Skeletal muscle satellite cell (primary cell): Measurements from ENCODE around the gene SLC5A6. TPM values are rescaled to one million over a fixed set of nuclear protein-coding genes. Genes with fewer than 3 reads are reported as not detected.

ENCODE experiments used
- H3K27me3 ChIP-seq: 2 replicates; pipeline ENCODE4 v1.7.0; 2013; ENCODE audit warnings: low read length; ENCODE audit not compliant: control insufficient read depth, insufficient read depth
- H3K36me3 ChIP-seq: 2 replicates; pipeline ENCODE4 v1.7.0; 2013; ENCODE audit warnings: mild to moderate bottlenecking, control low read depth, low read length; ENCODE audit not compliant: insufficient read depth
- H3K4me1 ChIP-seq: 2 replicates; pipeline ENCODE4 v1.7.0; 2013; ENCODE audit warnings: low read length; ENCODE audit not compliant: control insufficient read depth, insufficient read depth
- H3K4me2 ChIP-seq: 2 replicates; pipeline ENCODE4 v1.7.0; 2013; ENCODE audit warnings: mild to moderate bottlenecking, low read length
- H3K4me3 ChIP-seq: 2 replicates; pipeline ENCODE4 v1.7.0; 2013; ENCODE audit warnings: low read length
- H3K9ac ChIP-seq: 2 replicates; pipeline ENCODE4 v1.7.0; 2013; ENCODE audit warnings: mild to moderate bottlenecking, low read depth, low read length, moderate library complexity
- H3K9me3 ChIP-seq: replicated peaks from 2 replicates; pipeline ENCODE4 v1.7.0; 2013; ENCODE audit warnings: mild to moderate bottlenecking, control low read depth, low read length
- total RNA-seq: library from RNA; depleted of rRNA; stranded (reverse); fragments of >200 nt; gene quantifications from 2 replicates; pipeline ENCODE4 v1.2.3, GENCODE V29; 2012; rRNA removed

Gene SLC5A6
- 27.1 and 43.7 TPM in 2 replicates for total RNA-seq

GRCh38 chr2:27211943-27212625 lies at the start of gene SLC5A6, which contains the start of gene ATRAID:
Gene SLC5A6 (minus strand): TSS chr2:27212268. CDS start chr2:27207650, 4,618 bp downstream.
Gene ATRAID (plus strand): TSS chr2:27212041. CDS start chr2:27212369, 328 bp downstream.
- peaks cover 25% of the 10 kb centered on the region for H3K36me3 ChIP-seq
- peak within 1 kb of the TSS; percentile 91 for H3K4me3 ChIP-seq
- H3K9ac ChIP-seq = peak within 1 kb of the TSS; percentile 98
- peaks cover 16% of the 10 kb centered on the region for H3K4me1 ChIP-seq
- peak within 1 kb of the TSS; percentile 81 for H3K4me2 ChIP-seq
- no peaks in the 10 kb centered on the region for H3K27me3 ChIP-seq
- no peaks in the 10 kb centered on the region for H3K9me3 ChIP-seq

DNA sequence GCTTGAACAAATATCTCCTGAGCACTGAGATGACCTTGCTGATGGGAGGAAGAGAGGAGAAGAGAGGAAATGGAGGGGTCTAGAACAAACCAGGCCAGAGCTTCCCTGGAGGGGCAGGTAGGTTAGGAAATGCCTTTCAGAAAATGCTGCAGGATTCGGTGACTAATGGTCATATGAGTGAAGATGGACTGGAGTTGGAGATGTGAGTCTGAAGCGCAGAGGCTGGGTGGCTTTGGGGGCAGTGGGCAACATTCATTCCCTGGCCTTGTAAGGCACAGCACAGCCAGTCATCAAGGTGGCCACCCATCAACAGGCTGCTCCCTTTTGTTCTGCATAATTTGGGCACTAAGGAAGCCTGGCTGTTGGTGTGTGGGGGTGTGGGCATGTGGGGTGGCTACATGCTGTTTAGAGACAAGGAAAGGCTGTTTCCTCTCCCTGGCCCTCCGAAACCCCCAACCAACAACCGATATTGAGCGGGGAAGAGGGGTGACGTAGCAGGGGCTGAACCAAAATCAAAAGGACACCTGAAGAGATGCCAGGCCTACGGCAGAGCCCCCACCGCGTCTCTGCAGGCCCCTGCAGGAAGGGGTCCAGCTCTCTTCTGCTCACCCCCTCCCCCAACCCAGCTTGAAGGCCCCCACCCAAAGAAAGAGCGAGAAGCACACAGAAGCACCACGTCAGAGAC lies 49.3 kb upstream of the SLC5A6 start:
- Histone ChIP-seq H3K4me3 (no peak overlapping the region), H3K36me3 (no peaks in the 10 kb centered on the region), H3K4me1 (peaks cover 35% of the 10 kb centered on the region), H3K9me3 (no peaks in the 10 kb centered on the region), H3K27me3 (peaks cover 79% of the 10 kb centered on the region), H3K4me2 (no peak overlapping the region), H3K9ac (no peak overlapping the region)

- no peak overlapping the region for H3K9ac ChIP-seq
These were observed 46.0 kb upstream of the SLC5A6 start for GRCh38 chr2:27258051-27258450.

DNA sequence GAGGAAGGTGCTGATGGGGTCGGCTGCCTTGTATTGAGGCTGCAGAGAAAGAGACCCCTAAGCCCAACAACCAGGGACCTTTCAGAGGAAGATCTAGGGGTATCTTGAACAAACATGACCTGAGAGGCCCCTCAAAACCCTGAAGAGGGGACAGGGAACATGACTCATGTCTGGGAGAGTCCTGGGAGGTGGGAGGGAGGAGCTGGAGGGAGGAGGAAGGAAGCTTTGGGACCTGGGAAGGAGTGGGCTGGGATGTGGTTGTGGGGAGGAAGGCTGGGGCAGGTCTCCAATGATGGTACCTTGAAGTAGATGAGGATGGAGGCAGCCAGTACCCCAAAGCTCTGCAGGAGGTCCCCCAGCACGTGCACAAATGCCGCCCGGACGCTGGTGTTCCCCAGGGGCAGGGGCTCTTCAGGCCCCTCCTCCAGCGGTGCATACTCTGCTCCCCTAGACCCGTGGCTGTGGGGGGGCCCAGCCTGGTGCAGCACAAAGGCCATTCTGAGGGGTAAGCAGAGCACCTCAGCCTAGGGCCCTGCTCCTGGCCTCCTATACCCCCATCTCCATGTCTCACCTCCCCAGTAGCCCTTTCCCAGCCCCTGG lies 44.9 kb upstream of the SLC5A6 start:
- no peak overlapping the region for H3K9ac ChIP-seq
- no peaks in the 10 kb centered on the region for H3K36me3 ChIP-seq
- H3K4me1 ChIP-seq = peaks cover 28% of the 10 kb centered on the region
- H3K27me3 ChIP-seq = peaks cover 38% of the 10 kb centered on the region
- no peak overlapping the region for H3K4me2 ChIP-seq
- H3K4me3 ChIP-seq = no peak overlapping the region
- no peaks in the 10 kb centered on the region for H3K9me3 ChIP-seq

More at GRCh38 chr2:27258051-27258450, 46.0 kb upstream of the SLC5A6 start:
- Histone ChIP-seq H3K9me3 (no peaks in the 10 kb centered on the region), H3K4me2 (no peak overlapping the region), H3K27me3 (peaks cover 46% of the 10 kb centered on the region), H3K4me3 (no peak overlapping the region), H3K36me3 (no peaks in the 10 kb centered on the region), H3K4me1 (peaks cover 38% of the 10 kb centered on the region)

DNA sequence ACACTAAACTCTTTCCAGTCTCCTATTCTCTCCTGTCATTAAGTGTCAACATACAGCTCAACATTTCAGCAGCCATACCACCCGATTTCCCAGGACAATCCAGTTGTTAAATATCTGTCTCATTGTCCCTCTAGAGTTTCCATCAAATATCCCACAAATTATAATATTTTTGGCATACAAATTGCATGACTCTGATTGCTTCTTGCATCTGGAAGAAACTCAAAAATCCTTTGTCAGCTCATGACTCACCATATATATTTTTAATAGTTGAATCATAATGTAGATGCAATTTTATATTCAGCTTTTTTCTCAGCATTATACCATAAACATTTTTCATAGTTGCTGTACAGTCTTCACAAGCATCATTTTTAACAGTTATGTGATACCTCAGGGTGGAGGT lies 43.6 kb upstream of the SLC5A6 start:
- H3K9me3 ChIP-seq = no peaks in the 10 kb centered on the region
- H3K4me2 ChIP-seq = peak overlapping the region; percentile 61
- H3K27me3 ChIP-seq = peaks cover 34% of the 10 kb centered on the region
- H3K4me3 ChIP-seq = peak overlapping the region; percentile 29
- H3K9ac ChIP-seq = no peak overlapping the region
- H3K36me3 ChIP-seq = no peaks in the 10 kb centered on the region
- peaks cover 28% of the 10 kb centered on the region for H3K4me1 ChIP-seq

DNA sequence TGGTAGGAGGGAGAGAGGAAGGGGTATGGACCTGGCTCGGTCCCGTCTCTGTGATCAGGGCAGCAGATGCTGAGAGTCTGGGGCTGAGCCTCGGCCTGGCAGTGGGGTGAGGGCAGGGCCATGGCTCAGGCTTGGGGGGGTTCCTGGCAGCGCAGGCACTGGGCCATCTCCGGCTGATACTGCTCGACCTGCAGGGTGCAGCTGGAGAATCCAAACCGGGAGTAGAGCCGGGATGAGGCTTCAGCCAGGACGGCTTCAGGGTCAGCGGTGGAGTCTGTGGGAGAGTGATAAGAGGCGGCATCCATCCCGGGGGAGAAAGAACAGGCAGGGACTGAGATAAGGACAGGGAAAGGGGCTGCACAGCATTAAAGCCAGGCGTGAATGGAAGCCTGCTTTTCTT lies 43.1 kb upstream of the SLC5A6 start:
- H3K4me3 ChIP-seq = peak overlapping the region; percentile 29
- H3K27me3 ChIP-seq = peaks cover 29% of the 10 kb centered on the region
- no peaks in the 10 kb centered on the region for H3K9me3 ChIP-seq
- no peaks in the 10 kb centered on the region for H3K36me3 ChIP-seq
- no peak overlapping the region for H3K9ac ChIP-seq
- peak overlapping the region; percentile 49 for H3K4me2 ChIP-seq
- peaks cover 28% of the 10 kb centered on the region for H3K4me1 ChIP-seq

GRCh38 chr2:27251766-27252165 lies 39.7 kb upstream of the SLC5A6 start:
- Histone ChIP-seq H3K9ac (no peak overlapping the region), H3K27me3 (peaks cover 9% of the 10 kb centered on the region), H3K9me3 (no peaks in the 10 kb centered on the region), H3K4me1 (peaks cover 38% of the 10 kb centered on the region), H3K36me3 (no peaks in the 10 kb centered on the region), H3K4me3 (no peak overlapping the region), H3K4me2 (no peak overlapping the region)

DNA sequence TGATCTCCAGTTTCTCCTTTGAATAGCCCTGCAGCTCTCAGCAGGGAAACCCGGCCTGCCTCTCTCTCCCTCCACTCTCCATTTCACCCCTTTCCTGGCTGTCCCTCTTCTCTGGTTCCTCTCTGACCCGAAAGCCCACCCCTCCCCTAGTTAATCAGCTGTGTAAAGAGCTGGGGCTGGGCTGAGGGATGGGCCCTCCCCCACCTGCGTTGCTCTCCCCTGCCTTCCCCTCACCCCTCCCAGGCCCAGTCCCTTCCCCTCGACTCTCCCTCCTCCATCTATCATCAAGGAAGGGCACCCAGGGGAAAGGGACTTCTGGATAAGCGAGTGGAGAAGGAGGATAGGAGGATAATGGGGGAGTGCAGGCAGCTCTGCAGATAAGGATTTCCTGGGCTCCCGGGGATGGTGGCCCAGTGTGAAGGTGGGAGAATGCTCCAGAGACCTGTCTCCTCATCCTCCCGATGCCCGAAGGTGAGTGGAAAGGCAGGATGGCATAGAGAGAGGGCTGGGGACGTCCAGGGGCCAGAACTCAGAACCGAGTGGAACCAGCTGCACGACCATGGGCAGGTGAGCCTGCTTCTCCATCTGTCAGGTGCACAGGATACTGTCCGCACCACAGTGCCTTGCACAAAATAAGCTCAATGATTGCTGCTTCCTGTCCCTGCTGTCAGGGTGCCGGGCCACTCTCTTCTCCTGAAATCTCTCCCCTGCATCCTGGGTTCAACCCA lies 38.7 kb upstream of the SLC5A6 start:
- H3K9me3 ChIP-seq = no peaks in the 10 kb centered on the region
- peaks cover 29% of the 10 kb centered on the region for H3K4me1 ChIP-seq
- no peak overlapping the region for H3K4me2 ChIP-seq
- peaks cover 9% of the 10 kb centered on the region for H3K27me3 ChIP-seq
- H3K36me3 ChIP-seq = no peaks in the 10 kb centered on the region
- H3K9ac ChIP-seq = no peak overlapping the region
- H3K4me3 ChIP-seq = no peak overlapping the region

GRCh38 chr2:27249891-27250651 lies 38.0 kb upstream of the SLC5A6 start:
- no peaks in the 10 kb centered on the region for H3K36me3 ChIP-seq
- no peak overlapping the region for H3K4me3 ChIP-seq
- H3K9me3 ChIP-seq = no peaks in the 10 kb centered on the region
- peaks cover 9% of the 10 kb centered on the region for H3K27me3 ChIP-seq
- H3K4me2 ChIP-seq = no peak overlapping the region
- no peak overlapping the region for H3K9ac ChIP-seq
- H3K4me1 ChIP-seq = peaks cover 23% of the 10 kb centered on the region

DNA sequence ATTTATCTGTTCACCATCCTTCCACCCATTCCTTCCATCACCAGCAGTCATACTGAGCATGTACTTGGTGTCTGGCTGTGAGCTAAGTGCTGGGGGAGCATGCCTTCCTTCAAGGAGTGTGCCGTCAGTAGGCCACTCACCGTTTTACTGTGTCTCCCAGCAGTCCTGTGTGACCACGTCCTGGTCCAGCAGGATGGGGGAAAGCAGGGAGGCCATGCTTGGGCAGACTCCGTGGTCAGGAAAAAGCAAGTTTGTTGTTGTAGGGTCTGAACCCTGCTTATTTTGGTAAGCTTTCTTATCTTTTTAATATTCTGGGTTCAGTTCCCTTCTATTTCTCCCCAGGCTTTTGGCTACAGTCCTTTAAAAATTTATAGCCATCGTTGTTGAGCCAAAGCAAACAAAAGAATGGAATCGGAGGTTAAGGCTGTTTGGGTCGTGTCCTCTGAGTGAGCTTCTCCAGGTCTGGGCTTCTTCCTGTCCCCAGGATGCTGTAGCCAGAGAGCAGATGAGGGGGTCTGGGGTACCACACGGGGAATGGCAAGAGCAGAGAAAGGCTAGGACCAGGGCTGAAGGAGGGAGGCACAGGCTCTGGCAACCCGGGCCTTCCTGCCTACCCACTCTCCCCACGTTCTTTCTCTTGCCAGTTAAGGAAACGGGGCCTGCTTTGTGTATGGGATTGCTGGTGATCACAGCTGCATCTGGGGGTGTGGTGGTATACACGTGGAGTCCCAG lies 37.3 kb upstream of the SLC5A6 start:
- Histone ChIP-seq H3K27me3 (peaks cover 9% of the 10 kb centered on the region), H3K9me3 (no peaks in the 10 kb centered on the region), H3K4me2 (peak overlapping the region; percentile 19), H3K9ac (no peak overlapping the region), H3K4me3 (no peak overlapping the region), H3K36me3 (peaks cover 4% of the 10 kb centered on the region), H3K4me1 (peaks cover 15% of the 10 kb centered on the region)
